Upper lobe of right lung (tissue), 1 donor: ENCODE measurements around the gene KRTAP9-2. TPM values are rescaled to one million over a fixed set of nuclear protein-coding genes. Genes with fewer than 3 reads are reported as not detected.
"Not testable (repeated sequence)": the region's sequence is repeated elsewhere in the genome, so short reads cannot be mapped to it uniquely, and the experiment has no call there.

Source experiments
- ATAC-seq: fragments of 200-7000 bp; cut with Tn5 transposase; one replicate; pipeline ENCODE4 v1.9.1; 2020; ENCODE audit warnings: mild to moderate bottlenecking, moderate library complexity
- DNase-seq: peaks from one replicate; pipeline ENCODE4 v3.0.0-alpha.2; 2020
- H3K27ac ChIP-seq: fragments of 200-600 bp; one replicate; pipeline ENCODE4 v1.8.0; 2022
- H3K27me3 ChIP-seq: fragments of 200-600 bp; one replicate; pipeline ENCODE4 v1.8.0; 2022; ENCODE audit warnings: mild to moderate bottlenecking
- H3K36me3 ChIP-seq: fragments of 200-600 bp; one replicate; pipeline ENCODE4 v1.8.0; 2022
- H3K4me1 ChIP-seq: fragments of 200-600 bp; one replicate; pipeline ENCODE4 v1.8.0; 2022
- H3K4me3 ChIP-seq: fragments of 200-600 bp; one replicate; pipeline ENCODE4 v1.8.0; 2022; ENCODE audit warnings: mild to moderate bottlenecking
- H3K9me3 ChIP-seq: fragments of 200-600 bp; one replicate; pipeline ENCODE4 v1.8.0; 2022
- intact Hi-C: fragments of 100-400 bp; cut with DNase I; formaldehyde crosslinking; loops from one replicate; pipeline ENCODE4 v1.11.0; 2022
- total RNA-seq: library from RNA; stranded (reverse); fragmentation: NEBNext Ultra II Directional; extraction: Animal tissue kit (Norgen Biotek cat#: 25700); gene quantifications from one replicate; pipeline ENCODE4 v1.2.1, GENCODE V29; 2021
- TF ChIP-seq, protein P1 (sequence below): fragments of 200-600 bp; IDR thresholded peaks from one replicate; pipeline ENCODE4 v1.8.0; 2022; ENCODE audit warnings: antibody characterized with exemption
- donor health status: DM: no; HTN: yes; CAD: no; lungs with severe emphysema.

Gene KRTAP9-2
- total RNA-seq, 1 donor from 2014 or later = not detected

DNA sequence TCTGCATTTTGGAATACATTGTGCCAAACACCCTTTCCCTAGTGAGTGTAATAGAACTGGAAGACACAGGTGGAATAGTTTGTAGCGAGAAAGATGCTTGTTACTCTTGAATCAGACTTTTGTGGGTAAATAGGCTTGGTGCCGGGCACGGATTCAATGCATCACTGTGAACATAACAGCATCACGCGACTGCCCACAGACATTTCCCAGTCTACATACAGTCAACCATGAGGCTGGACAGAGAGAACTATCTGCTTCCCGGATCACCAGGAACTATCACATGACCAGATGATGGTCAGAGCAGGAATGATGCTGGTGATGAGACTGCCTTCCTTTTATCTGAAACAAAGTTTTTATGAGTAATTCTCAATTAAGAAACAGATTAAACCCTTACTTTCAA, 397 bp upstream of the KRTAP9-2 start:
- no peaks in the 10 kb centered on the region for H3K36me3 ChIP-seq
- no peak for DNase-seq
- H3K27me3 ChIP-seq = no peaks in the 10 kb centered on the region
- no peak overlapping the region for H3K4me3 ChIP-seq
- TF ChIP-seq, protein P1, sequence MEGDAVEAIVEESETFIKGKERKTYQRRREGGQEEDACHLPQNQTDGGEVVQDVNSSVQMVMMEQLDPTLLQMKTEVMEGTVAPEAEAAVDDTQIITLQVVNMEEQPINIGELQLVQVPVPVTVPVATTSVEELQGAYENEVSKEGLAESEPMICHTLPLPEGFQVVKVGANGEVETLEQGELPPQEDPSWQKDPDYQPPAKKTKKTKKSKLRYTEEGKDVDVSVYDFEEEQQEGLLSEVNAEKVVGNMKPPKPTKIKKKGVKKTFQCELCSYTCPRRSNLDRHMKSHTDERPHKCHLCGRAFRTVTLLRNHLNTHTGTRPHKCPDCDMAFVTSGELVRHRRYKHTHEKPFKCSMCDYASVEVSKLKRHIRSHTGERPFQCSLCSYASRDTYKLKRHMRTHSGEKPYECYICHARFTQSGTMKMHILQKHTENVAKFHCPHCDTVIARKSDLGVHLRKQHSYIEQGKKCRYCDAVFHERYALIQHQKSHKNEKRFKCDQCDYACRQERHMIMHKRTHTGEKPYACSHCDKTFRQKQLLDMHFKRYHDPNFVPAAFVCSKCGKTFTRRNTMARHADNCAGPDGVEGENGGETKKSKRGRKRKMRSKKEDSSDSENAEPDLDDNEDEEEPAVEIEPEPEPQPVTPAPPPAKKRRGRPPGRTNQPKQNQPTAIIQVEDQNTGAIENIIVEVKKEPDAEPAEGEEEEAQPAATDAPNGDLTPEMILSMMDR = no peak
- intact Hi-C loops = no loop called here
- H3K4me1 ChIP-seq = no peaks in the 10 kb centered on the region
- no peaks in the 10 kb centered on the region for H3K9me3 ChIP-seq
- no peak overlapping the region for H3K27ac ChIP-seq
- ATAC-seq = no peak

DNA sequence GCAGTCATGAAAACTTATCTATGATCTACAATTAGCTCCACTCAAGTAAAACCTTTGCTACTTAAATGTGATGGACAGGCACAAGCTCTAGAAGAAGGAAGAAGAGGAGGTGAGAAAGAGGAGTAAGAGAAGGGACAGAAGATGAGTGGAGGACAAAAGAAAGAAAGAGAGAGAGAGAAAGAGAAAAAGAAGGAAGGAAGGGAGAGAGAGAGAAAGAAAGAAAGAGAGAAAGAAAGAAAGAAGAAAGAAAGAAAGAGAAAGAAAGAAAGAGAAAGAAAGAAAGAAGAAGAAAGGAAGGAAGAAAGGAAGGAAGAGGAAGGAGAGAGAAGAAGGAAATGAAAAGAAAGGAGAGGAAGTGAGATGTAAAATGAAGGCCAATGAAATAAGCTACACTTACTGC, 3.6 kb downstream of the KRTAP9-2 start:
- TF ChIP-seq, protein P1 = no peak
- intact Hi-C loops = no loop called here
- Histone ChIP-seq H3K27ac (no peak overlapping the region), H3K4me1 (no peaks in the 10 kb centered on the region), H3K9me3 (no peaks in the 10 kb centered on the region), H3K4me3 (no peak overlapping the region), H3K36me3 (no peaks in the 10 kb centered on the region), H3K27me3 (peaks cover 5% of the 10 kb centered on the region)
- DNase-seq = no peak
- no peak for ATAC-seq

DNA sequence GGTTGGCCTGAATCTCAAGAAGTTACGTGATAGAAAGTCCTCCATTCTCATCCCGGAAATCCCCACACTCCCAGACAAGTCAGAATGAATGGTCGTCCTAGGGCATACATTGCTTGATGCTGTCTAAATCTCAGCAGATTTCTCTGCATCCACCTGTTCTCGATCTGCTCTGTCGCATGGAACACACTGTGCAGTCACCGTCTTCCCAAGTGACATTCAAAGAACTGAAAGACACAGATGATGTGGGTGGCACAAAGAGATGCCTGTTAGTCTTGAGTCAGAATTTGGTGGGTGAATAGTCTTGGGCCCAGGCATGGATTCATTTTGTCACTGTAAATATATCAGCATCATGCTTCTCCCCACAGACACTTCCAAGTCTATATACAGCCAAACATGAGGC, 5.3 kb downstream of the KRTAP9-2 start:
- TF ChIP-seq, protein P1 = no peak
- Histone ChIP-seq H3K36me3 (no peaks in the 10 kb centered on the region), H3K4me1 (no peaks in the 10 kb centered on the region), H3K27ac (no peak overlapping the region), H3K4me3 (no peak overlapping the region), H3K9me3 (no peaks in the 10 kb centered on the region), H3K27me3 (peaks cover 5% of the 10 kb centered on the region)
- ATAC-seq (no peak), DNase-seq (no peak)
- intact Hi-C loops = no loop called here

DNA sequence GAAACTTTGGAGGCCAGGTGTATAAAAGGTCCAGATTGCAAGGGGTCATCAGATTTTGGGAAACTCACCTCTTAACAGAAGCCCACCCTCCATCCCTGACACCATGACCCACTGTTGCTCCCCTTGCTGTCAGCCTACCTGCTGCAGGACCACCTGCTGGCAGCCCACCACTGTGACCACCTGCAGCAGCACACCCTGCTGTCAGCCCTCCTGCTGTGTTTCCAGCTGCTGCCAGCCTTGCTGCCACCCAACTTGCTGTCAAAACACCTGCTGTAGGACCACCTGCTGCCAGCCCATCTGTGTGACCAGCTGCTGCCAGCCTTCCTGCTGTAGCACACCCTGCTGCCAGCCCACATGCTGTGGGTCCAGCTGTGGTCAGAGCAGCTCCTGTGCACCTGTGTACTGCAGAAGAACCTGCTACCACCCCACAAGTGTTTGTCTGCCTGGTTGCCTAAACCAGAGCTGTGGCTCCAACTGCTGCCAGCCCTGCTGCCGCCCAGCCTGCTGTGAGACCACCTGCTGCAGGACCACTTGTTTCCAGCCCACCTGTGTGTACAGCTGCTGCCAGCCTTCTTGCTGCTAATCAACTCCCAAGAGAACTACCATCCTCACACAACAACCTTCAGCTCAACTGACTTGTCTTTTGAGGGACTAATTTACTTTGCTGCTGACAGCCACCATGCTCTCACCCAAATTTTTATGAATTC, 6.1 kb downstream of the KRTAP9-2 start, which contains the start of gene KRTAP9-3:
TSS of gene KRTAP9-3 (plus strand) at position 51 of the 707 bp plus-strand sequence. CDS start at position 104, 53 bp downstream.
- not testable (repeated sequence) for H3K9me3 ChIP-seq

DNA sequence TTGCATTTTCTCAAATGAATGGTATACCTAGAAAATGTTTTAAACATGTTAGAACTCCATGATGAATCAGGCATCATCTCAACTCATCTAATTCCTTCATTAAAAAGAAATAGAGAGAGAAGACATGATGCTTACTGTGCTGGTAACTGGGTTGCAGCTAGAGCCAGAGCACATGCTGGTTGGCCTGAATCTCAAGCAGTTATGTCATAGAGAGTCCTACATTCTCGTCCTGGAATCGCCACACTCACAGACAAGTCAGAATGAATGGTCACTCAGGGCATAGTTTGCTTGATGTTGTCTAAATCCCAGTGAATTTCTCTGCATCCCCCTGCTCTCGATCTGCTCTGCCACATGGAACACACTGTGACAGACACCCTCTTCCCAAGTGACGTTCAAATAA, 10.7 kb downstream of the KRTAP9-2 start:
- DNase-seq, H3K9me3 ChIP-seq, ATAC-seq, H3K4me1 ChIP-seq, H3K27me3 ChIP-seq, H3K27ac ChIP-seq, H3K36me3 ChIP-seq, H3K4me3 ChIP-seq, intact Hi-C loops: not testable (repeated sequence)

More for the DNA sequence above, 6.1 kb downstream of the KRTAP9-2 start, which contains the start of gene KRTAP9-3:
- H3K27me3 ChIP-seq, ATAC-seq, DNase-seq, H3K36me3 ChIP-seq, H3K27ac ChIP-seq, H3K4me1 ChIP-seq, intact Hi-C loops, H3K4me3 ChIP-seq: not testable (repeated sequence)

DNA sequence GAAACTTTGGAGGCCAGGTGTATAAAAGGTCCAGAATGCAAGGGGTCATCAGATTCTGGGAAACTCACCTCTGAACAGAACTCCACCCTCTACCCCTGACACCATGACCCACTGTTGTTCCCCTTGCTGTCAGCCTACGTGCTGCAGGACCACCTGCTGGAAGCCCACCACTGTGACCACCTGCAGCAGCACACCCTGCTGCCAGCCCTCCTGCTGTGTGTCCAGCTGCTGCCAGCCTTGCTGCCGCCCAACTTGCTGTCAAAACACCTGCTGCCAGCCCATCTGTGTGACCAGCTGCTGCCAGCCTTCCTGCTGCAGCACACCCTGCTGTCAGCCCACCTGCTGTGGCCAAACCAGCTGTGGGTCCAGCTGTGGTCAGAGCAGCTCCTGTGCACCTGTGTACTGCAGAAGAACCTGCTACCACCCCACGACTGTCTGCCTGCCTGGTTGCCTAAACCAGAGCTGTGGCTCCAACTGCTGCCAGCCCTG, 11.5 kb downstream of the KRTAP9-2 start, which contains the start of gene KRTAP9-8:
TSS of gene KRTAP9-8 (plus strand) at position 51 of the 489 bp plus-strand sequence. CDS start at position 104, 53 bp downstream.
- intact Hi-C loops, H3K4me1 ChIP-seq, ATAC-seq, H3K36me3 ChIP-seq, H3K4me3 ChIP-seq, H3K9me3 ChIP-seq, H3K27me3 ChIP-seq, H3K27ac ChIP-seq, DNase-seq: not testable (repeated sequence)

DNA sequence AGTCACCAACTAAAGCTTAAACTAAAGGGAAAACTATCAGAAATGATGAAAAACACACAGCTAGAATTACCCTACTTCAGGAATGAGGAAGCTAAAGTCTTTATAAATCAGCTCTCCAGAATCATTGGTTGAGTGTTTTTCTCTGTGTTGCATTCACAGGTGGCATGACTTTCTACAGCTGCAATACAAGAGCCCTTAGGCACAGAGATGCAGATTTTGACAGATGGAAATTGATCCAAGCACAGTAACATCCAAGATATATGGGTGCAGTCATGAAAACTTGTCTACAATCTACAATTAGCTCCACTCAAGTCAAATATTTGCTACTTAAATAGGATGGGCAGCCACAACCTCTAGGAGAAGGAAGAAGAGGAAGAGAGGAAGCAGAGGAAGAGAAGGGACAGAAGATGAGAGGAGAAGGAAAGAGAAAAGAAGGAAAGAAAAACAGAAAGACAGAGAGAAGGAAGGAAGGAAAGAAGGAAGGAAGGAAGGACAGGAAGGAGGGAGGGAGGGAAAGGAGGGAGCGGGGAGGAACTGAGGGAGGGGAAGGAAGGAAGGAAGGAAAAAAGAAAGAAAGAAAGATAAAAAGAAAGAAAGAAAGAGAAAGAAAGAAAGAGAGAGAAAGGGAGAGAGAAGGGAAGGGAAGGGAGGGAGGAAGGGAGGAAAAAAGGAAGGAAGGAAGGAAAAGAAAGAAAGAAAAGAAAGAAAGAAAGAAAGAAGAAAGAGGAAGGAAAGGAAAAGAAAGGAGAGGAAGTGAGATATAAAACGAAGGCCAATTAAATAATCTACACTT, 20.7 kb downstream of the KRTAP9-2 start:
- DNase-seq, ATAC-seq, H3K4me3 ChIP-seq, intact Hi-C loops, H3K36me3 ChIP-seq, H3K9me3 ChIP-seq, H3K4me1 ChIP-seq, H3K27ac ChIP-seq, H3K27me3 ChIP-seq: not testable (repeated sequence)

DNA sequence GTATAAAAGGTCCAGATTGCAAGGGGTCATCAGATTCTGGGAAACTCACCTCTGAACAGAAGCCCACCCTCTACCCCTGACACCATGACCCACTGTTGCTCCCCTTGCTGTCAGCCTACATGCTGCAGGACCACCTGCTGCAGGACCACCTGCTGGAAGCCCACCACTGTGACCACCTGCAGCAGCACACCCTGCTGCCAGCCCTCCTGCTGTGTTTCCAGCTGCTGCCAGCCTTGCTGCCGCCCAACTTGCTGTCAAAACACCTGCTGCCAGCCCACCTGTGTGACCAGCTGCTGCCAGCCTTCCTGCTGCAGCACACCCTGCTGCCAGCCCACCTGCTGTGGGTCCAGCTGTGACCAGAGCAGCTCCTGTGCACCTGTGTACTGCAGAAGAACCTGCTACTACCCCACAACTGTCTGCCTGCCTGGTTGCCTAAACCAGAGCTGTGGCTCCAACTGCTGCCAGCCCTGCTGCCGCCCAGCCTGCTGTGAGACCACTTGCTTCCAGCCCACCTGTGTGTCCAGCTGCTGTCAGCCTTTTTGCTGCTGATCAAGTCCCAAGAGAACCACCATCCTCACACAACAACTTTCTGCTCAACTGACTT, 23.3 kb downstream of the KRTAP9-2 start, which contains the start of gene KRTAP9-4:
TSS of gene KRTAP9-4 (plus strand) at position 51 of the 604 bp plus-strand sequence. CDS start at position 85, 34 bp downstream.
- H3K36me3 ChIP-seq, H3K9me3 ChIP-seq, H3K4me1 ChIP-seq, H3K27me3 ChIP-seq, intact Hi-C loops, ATAC-seq, H3K27ac ChIP-seq, H3K4me3 ChIP-seq, DNase-seq: not testable (repeated sequence)
